Activated naive CD4-positive, alpha-beta T cell treated with anti-CD3 and anti-CD28 coated beads, Interleukin-2, amount 10 ng/mL, durations not matched to agents 7 days and 5 days (primary cell): ENCODE data around the gene S100A7.

ENCODE experiments used
- CTCF ChIA-PET: fragments of 350-600 bp; sonication (Branson Sonifier 250); formaldehyde crosslinking; loops from one replicate; lab custom pipeline; 2021; ENCODE audit warnings: antibody characterized with exemption; lab: Charles Lee
- DNase-seq: peaks from one replicate; pipeline ENCODE4 v3.0.0-alpha.2; 2020
- H3K27ac Mint-ChIP-seq: one replicate; pipeline ENCODE4 v1.8.0; 2021; ENCODE audit warnings: mild to moderate bottlenecking, moderate library complexity, mixed read lengths
- H3K27me3 Mint-ChIP-seq: one replicate; pipeline ENCODE4 v1.8.0; 2021; ENCODE audit warnings: mild to moderate bottlenecking, mixed read lengths
- H3K36me3 Mint-ChIP-seq: one replicate; pipeline ENCODE4 v1.8.0; 2021; ENCODE audit warnings: mixed read lengths
- H3K4me1 Mint-ChIP-seq: one replicate; pipeline ENCODE4 v1.8.0; 2021; ENCODE audit warnings: mixed read lengths
- H3K4me3 Mint-ChIP-seq: one replicate; pipeline ENCODE4 v1.8.0; 2021; ENCODE audit warnings: mild to moderate bottlenecking, moderate library complexity, mixed read lengths
- H3K9me3 Mint-ChIP-seq: one replicate; pipeline ENCODE4 v1.8.0; 2021; ENCODE audit warnings: mixed read lengths

S100A7 gene

GRCh38 chr1:153460551-153460950 is at the start of gene S100A7:
Gene S100A7 (minus strand): TSS chr1:153460651. CDS start chr1:153459013, 1,638 bp downstream.
- no peak for DNase-seq
- Mint-ChIP-seq H3K4me3 (no peak within 1 kb of the TSS), H3K36me3 (no peaks in the 10 kb centered on the region), H3K9me3 (no peaks in the 10 kb centered on the region), H3K4me1 (no peaks in the 10 kb centered on the region), H3K27me3 (peaks cover 35% of the 10 kb centered on the region), H3K27ac (no peak within 1 kb of the TSS)
- CTCF ChIA-PET: no interaction called here

GRCh38 chr1:153509729-153510354 is 49.4 kb upstream of the S100A7 start:
- Mint-ChIP-seq H3K4me1 (peaks cover 13% of the 10 kb centered on the region), H3K36me3 (no peaks in the 10 kb centered on the region), H3K4me3 (no peak overlapping the region), H3K27ac (no peak overlapping the region), H3K9me3 (no peaks in the 10 kb centered on the region), H3K27me3 (peaks cover 20% of the 10 kb centered on the region)
- CTCF ChIA-PET: interaction anchor here (0.8 to 5.2 kb wide), 23 partner anchors 14 to 477 kb away, joined by 3 to 116 read pairs (median 8); partner anchors contain the start of genes S100A1, S100A14, S100A2 and S100A6
- DNase-seq: peak; percentile 80

DNA sequence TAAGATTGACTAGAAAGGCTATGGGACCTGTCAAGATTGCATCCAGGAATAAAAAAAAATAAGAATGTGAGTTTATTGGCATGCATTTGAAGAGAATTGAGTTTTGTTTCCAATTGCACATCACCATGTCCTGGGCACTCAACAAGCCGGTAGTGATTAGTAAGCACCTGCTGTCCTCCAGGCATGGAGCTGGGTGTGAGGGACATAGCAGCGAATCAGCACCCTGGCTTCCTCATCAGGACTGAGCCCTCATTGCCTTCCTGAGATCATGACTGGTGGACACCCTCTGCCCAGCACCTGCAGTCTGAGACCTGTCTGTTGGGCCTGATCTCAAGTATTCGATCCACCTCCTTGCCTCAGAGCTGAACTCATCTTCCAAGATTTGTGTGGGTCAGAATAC is 48.6 kb upstream of the S100A7 start:
- DNase-seq: no peak
- CTCF ChIA-PET: interaction anchor here (1.2 to 5.2 kb wide), 4 partner anchors 13 to 108 kb away, joined by 3 to 116 read pairs (median 12); no protein-coding TSS in a partner anchor
- Mint-ChIP-seq H3K4me1 (peaks cover 13% of the 10 kb centered on the region), H3K9me3 (no peaks in the 10 kb centered on the region), H3K36me3 (no peaks in the 10 kb centered on the region), H3K4me3 (no peak overlapping the region), H3K27ac (no peak overlapping the region), H3K27me3 (peaks cover 21% of the 10 kb centered on the region)

GRCh38 chr1:153507926-153508583 is 47.6 kb upstream of the S100A7 start:
- H3K27me3 Mint-ChIP-seq: peaks cover 26% of the 10 kb centered on the region
- no peak overlapping the region for H3K4me3 Mint-ChIP-seq
- peaks cover 13% of the 10 kb centered on the region for H3K4me1 Mint-ChIP-seq
- no peaks in the 10 kb centered on the region for H3K36me3 Mint-ChIP-seq
- no peak overlapping the region for H3K27ac Mint-ChIP-seq
- no peak for DNase-seq
- CTCF ChIA-PET: interaction anchor here (0.9 to 2.3 kb wide), 5 partner anchors 12 to 155 kb away, joined by 3 to 13 read pairs (median 6); no protein-coding TSS in a partner anchor
- H3K9me3 Mint-ChIP-seq: no peaks in the 10 kb centered on the region

- Mint-ChIP-seq H3K36me3 (no peaks in the 10 kb centered on the region), H3K4me1 (peaks cover 10% of the 10 kb centered on the region), H3K27ac (no peak overlapping the region), H3K4me3 (no peak overlapping the region), H3K9me3 (no peaks in the 10 kb centered on the region), H3K27me3 (peaks cover 28% of the 10 kb centered on the region)
- DNase-seq: no peak
- CTCF ChIA-PET: interaction anchor here (0.6 to 1.6 kb wide), 4 partner anchors 12 to 116 kb away, joined by 3 to 6 read pairs (median 4); no protein-coding TSS in a partner anchor
Measured at GRCh38 chr1:153506831-153507413, 46.5 kb upstream of the S100A7 start.

- Mint-ChIP-seq H3K36me3 (no peaks in the 10 kb centered on the region), H3K4me3 (no peak overlapping the region), H3K27me3 (peaks cover 28% of the 10 kb centered on the region), H3K9me3 (no peaks in the 10 kb centered on the region), H3K27ac (no peak overlapping the region), H3K4me1 (peaks cover 9% of the 10 kb centered on the region)
- no peak for DNase-seq
- CTCF ChIA-PET: interaction anchor here (0.6 to 1.6 kb wide), 3 partner anchors 12 to 117 kb away, joined by 3 to 4 read pairs (median 4); no protein-coding TSS in a partner anchor
Measured at GRCh38 chr1:153506386-153506785, 45.9 kb upstream of the S100A7 start.

DNA sequence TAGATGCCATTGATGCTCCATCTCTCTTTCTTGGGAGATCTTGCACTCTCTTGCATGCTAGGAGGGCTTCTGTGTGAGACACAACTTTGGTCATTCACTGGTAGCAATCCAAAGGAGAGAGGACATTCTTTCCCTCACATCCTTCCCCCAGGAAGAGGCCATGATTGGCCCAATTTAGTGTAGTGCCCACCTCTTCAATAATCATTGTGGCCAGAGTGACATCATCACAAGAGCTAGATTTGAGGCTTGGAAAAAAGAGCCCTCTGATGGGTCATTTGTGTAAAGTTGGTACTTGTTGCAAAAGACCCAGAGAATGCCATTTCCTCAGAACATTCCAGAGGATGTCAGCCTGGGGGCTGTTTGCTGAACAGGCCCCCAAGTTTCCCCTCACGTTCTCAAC is 45.1 kb upstream of the S100A7 start:
- peaks cover 29% of the 10 kb centered on the region for H3K27me3 Mint-ChIP-seq
- H3K36me3 Mint-ChIP-seq: no peaks in the 10 kb centered on the region
- CTCF ChIA-PET: interaction anchor here (0.6 to 2.3 kb wide), 3 partner anchors 10 to 482 kb away, joined by 3 to 12 read pairs (median 4); no protein-coding TSS in a partner anchor
- no peak overlapping the region for H3K4me3 Mint-ChIP-seq
- no peak overlapping the region for H3K27ac Mint-ChIP-seq
- no peak for DNase-seq
- no peaks in the 10 kb centered on the region for H3K9me3 Mint-ChIP-seq
- peaks cover under 1% of the 10 kb centered on the region for H3K4me1 Mint-ChIP-seq

GRCh38 chr1:153503766-153504165 is 43.3 kb upstream of the S100A7 start:
- H3K36me3 Mint-ChIP-seq: no peaks in the 10 kb centered on the region
- no peak overlapping the region for H3K27ac Mint-ChIP-seq
- peaks cover 42% of the 10 kb centered on the region for H3K27me3 Mint-ChIP-seq
- H3K9me3 Mint-ChIP-seq: no peaks in the 10 kb centered on the region
- DNase-seq: no peak
- CTCF ChIA-PET: interaction anchor here (1.4 to 2.3 kb wide), 2 partner anchors 9 to 68 kb away, joined by 5 to 12 read pairs; no protein-coding TSS in a partner anchor
- no peaks in the 10 kb centered on the region for H3K4me1 Mint-ChIP-seq
- no peak overlapping the region for H3K4me3 Mint-ChIP-seq

DNA sequence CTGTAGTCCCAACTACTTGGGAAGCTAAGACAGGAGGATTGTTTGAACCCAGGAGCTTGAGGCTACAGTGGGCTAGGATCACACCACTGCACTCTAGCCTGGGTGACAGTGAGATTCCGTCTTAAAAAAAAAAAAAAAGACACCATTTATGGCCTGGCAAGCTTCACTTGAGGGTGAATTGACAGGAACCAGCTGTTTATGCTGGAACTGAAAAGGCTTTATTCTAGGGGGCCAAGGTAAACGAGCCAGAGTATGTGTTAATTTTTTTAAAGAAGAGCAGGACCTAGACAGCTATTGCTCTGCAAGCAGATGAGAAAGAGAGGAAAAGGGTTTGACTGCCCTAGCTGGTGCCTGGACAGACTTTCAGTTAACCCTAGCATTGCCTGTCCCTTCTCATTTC is 38.3 kb upstream of the S100A7 start:
- Mint-ChIP-seq H3K4me3 (no peak overlapping the region), H3K27me3 (peaks cover 53% of the 10 kb centered on the region)
- no peak for DNase-seq

GRCh38 chr1:153495536-153495935 is 35.1 kb upstream of the S100A7 start:
- Mint-ChIP-seq H3K27me3 (peaks cover 67% of the 10 kb centered on the region), H3K9me3 (no peaks in the 10 kb centered on the region), H3K4me3 (no peak overlapping the region), H3K4me1 (no peaks in the 10 kb centered on the region), H3K27ac (no peak overlapping the region), H3K36me3 (no peaks in the 10 kb centered on the region)
- DNase-seq: no peak
- CTCF ChIA-PET: interaction anchor here (0.7 to 7.5 kb wide), 17 partner anchors 9 to 209 kb away, joined by 3 to 172 read pairs (median 8); partner anchors contain the start of genes PGLYRP4 and S100A9

More for the DNA sequence above, 38.3 kb upstream of the S100A7 start:
- H3K4me1 Mint-ChIP-seq: no peaks in the 10 kb centered on the region
- H3K9me3 Mint-ChIP-seq: no peaks in the 10 kb centered on the region
- CTCF ChIA-PET: interaction anchor here (7.5 kb wide), 1 partner anchor 147 kb away, joined by 172 read pairs; the partner anchor contains the start of gene PGLYRP4
- no peaks in the 10 kb centered on the region for H3K36me3 Mint-ChIP-seq
- H3K27ac Mint-ChIP-seq: no peak overlapping the region

DNA sequence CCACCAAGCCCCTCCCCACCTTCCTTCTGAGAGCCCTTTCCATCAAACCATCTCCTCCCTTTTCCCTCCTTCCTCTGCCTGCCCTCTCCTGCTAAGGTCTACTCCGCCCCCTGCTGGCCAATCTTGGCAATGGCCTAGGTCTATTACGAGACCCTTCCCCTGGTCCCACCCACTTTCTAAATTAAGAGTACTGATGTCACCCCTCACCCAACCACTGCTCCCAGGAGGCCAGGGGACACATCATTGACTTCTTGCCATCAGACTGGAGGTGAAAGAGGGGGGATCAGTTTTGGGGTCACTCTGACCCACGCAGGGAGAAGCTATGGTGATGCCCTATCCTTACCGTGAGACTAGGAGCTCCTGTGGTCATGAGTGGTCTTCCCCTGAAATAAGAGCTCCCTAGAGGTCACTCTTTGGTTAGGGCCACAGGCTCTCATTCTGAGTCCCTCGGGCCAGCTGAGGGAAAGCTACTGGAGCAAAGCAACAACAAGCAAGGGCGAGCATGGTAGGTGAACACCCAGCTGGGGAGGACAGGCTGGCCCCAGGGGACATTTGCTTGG is 34.6 kb upstream of the S100A7 start:
- Mint-ChIP-seq H3K36me3 (no peaks in the 10 kb centered on the region), H3K9me3 (no peaks in the 10 kb centered on the region), H3K4me1 (no peaks in the 10 kb centered on the region), H3K4me3 (no peak overlapping the region), H3K27me3 (peaks cover 64% of the 10 kb centered on the region), H3K27ac (no peak overlapping the region)
- DNase-seq: peak; percentile 84
- CTCF ChIA-PET: interaction anchor here (0.6 to 7.5 kb wide), 23 partner anchors 10 to 209 kb away, joined by 3 to 172 read pairs (median 6); partner anchors contain the start of genes PGLYRP4, S100A6 and S100A9

DNA sequence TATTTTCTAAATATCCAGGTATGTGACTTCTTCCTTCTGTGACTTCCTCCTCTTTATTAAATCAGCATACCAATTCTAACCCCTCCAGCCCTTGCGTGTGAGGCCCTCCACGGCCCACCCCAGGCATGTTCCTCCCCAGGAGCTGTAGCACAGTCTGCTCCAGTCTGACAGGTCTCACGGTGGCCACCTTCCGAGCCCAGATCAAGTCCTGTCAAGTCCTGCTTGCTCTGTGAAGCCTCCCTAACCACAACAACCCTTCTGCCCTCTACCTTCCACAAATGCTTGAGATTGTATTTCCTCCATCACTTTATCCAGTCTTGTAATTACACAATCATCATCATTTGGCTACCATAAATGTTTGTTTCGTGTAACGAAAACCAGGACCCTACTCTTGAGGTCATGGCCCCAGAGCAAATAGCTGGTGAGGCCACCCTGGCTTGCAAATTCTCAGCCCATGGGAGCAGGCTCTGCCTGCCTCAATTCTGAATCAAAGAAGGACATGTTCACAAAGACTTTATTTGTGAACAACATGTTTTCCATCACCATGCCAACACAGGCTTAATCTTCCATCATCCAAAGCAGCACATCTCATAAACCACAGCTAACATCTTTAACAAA is 33.0 kb upstream of the S100A7 start:
- H3K4me1 Mint-ChIP-seq: no peaks in the 10 kb centered on the region
- no peak overlapping the region for H3K4me3 Mint-ChIP-seq
- H3K27ac Mint-ChIP-seq: no peak overlapping the region
- H3K36me3 Mint-ChIP-seq: no peaks in the 10 kb centered on the region
- DNase-seq: no peak
- H3K27me3 Mint-ChIP-seq: peaks cover 51% of the 10 kb centered on the region
- CTCF ChIA-PET: interaction anchor here (1.3 to 7.5 kb wide), 7 partner anchors 12 to 142 kb away, joined by 3 to 172 read pairs (median 10); partner anchors contain the start of genes PGLYRP4 and S100A9
- H3K9me3 Mint-ChIP-seq: no peaks in the 10 kb centered on the region

GRCh38 chr1:153490272-153491051 is 30.0 kb upstream of the S100A7 start:
- H3K27me3 Mint-ChIP-seq: peaks cover 41% of the 10 kb centered on the region
- no peak overlapping the region for H3K27ac Mint-ChIP-seq

More at GRCh38 chr1:153490272-153491051, 30.0 kb upstream of the S100A7 start:
- no peak for DNase-seq
- no peaks in the 10 kb centered on the region for H3K4me1 Mint-ChIP-seq
- CTCF ChIA-PET: no interaction called here
- H3K4me3 Mint-ChIP-seq: no peak overlapping the region
- no peaks in the 10 kb centered on the region for H3K9me3 Mint-ChIP-seq
- H3K36me3 Mint-ChIP-seq: no peaks in the 10 kb centered on the region
